IPS DF 6.9 (cell line): ENCODE measurements around the gene GYS1.
"Not testable (repeated sequence)": the region's sequence is repeated elsewhere in the genome, so short reads cannot be mapped to it uniquely, and the experiment has no call there.

Experiments used
- DNase-seq: peaks from one replicate; pipeline ENCODE4 v3.0.0-alpha.2; 2013; ENCODE audit warnings: low read depth, low spot score
- H3K27ac ChIP-seq: one replicate; pipeline ENCODE4 v1.5.1; 2013; ENCODE audit warnings: low read length, control low read depth
- H3K27me3 ChIP-seq: 2 replicates; pipeline ENCODE4 v1.6.1; 2013; ENCODE audit warnings: mild to moderate bottlenecking, low read length; ENCODE audit not compliant: control insufficient read depth, insufficient read depth
- H3K36me3 ChIP-seq: 2 replicates; pipeline ENCODE4 v1.6.1; 2013; ENCODE audit warnings: low read length; ENCODE audit not compliant: control insufficient read depth, insufficient read depth
- H3K4me1 ChIP-seq: 2 replicates; pipeline ENCODE4 v1.6.1; 2013; ENCODE audit warnings: low read length; ENCODE audit not compliant: control insufficient read depth, insufficient read depth
- H3K4me3 ChIP-seq: 2 replicates; pipeline ENCODE4 v1.5.1; 2013; ENCODE audit warnings: mild to moderate bottlenecking, low read length
- H3K9me3 ChIP-seq: 2 replicates; pipeline ENCODE4 v1.6.1; 2013; ENCODE audit warnings: low read length, inconsistent platforms; ENCODE audit not compliant: control insufficient read depth, insufficient read depth
- WGBS: extraction: QIAGEN DNeasy Blood & Tissue Kit; methylation state at CpG from one replicate; pipeline ENCODE4 v1.1.7; 2013; ENCODE audit warnings: mixed read lengths, missing lambda C conversion rate; ENCODE audit not compliant: insufficient read length, insufficient coverage; 5-methylcytosine and 5-hydroxymethylcytosine counted together

Gene GYS1

DNA sequence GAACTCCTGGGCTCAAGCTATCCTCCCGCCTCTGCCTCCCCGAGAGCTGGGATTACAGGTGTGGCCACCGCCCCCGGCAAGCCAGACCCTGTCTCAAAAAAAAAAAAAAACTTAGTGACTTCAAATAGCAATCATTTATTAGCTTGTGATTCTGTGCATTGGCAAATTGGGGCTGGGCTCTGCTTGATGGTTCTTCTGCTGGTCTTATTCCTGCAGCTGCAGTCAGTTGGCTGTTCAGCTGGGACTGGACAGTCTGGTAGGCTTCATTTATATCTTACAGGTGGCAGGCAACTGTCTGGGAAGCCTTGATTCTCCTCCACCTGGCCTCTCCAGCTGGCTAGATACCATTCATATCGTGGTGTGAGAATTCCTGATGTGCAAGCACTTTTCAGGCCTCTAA lies 52.2 kb downstream of the GYS1 start:
- no peak for DNase-seq
- Histone ChIP-seq H3K27me3 (no peaks in the 10 kb centered on the region), H3K4me3 (no peak overlapping the region), H3K27ac (no peak overlapping the region), H3K4me1 (no peaks in the 10 kb centered on the region), H3K9me3 (no peaks in the 10 kb centered on the region), H3K36me3 (no peaks in the 10 kb centered on the region)
- WGBS = no CpG with 5 or more reads among the region's 5 CpGs

DNA sequence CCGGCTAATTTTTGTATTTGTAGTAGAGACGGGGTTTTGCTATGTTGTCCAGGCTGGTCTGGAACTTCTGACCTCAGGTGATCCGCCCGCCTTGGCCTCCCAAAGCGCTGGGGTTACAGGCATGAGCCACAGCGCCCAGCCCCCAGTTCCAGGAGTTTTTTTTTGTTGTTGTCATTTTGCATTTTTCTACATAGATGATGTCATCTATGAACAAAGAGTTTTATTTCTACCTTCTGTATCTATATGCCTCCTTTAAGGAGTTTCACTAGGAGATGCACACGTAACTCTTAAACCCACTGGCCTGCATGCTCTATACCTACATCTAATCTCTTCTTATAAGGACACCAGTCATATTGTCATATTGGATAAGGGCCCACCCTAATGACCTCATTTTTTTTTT lies 54.9 kb downstream of the GYS1 start:
- no peaks in the 10 kb centered on the region for H3K36me3 ChIP-seq
- H3K4me1 ChIP-seq = no peaks in the 10 kb centered on the region
- no peak overlapping the region for H3K4me3 ChIP-seq
- H3K27me3 ChIP-seq = no peaks in the 10 kb centered on the region
- WGBS = no CpG with 5 or more reads among the region's 7 CpGs
- no peak overlapping the region for H3K27ac ChIP-seq
- no peaks in the 10 kb centered on the region for H3K9me3 ChIP-seq
- no peak for DNase-seq

GRCh38 chr19:48935864-48936263 lies 57.2 kb downstream of the GYS1 start:
- no peaks in the 10 kb centered on the region; the same call in 1 of the 2 replicates for H3K27me3 ChIP-seq
- DNase-seq = no peak
- WGBS = no CpG with 5 or more reads among the region's 25 CpGs
- no peak overlapping the region for H3K27ac ChIP-seq
- no peaks in the 10 kb centered on the region for H3K36me3 ChIP-seq
- H3K4me3 ChIP-seq = no peak overlapping the region
- no peaks in the 10 kb centered on the region for H3K9me3 ChIP-seq
- no peaks in the 10 kb centered on the region for H3K4me1 ChIP-seq

GRCh38 chr19:48934837-48935236 lies 58.3 kb downstream of the GYS1 start:
- no CpG with 5 or more reads among the region's 19 CpGs for whole genome bisulfite sequencing
- Histone ChIP-seq H3K4me1 (no peaks in the 10 kb centered on the region), H3K27me3 (no peaks in the 10 kb centered on the region; the same call in 1 of the 2 replicates), H3K36me3 (no peaks in the 10 kb centered on the region), H3K9me3 (no peaks in the 10 kb centered on the region), H3K4me3 (no peak overlapping the region), H3K27ac (no peak overlapping the region)
- no peak for DNase-seq

GRCh38 chr19:48933382-48933932 lies 59.7 kb downstream of the GYS1 start, which contains the start of gene DHDH:
DHDH (plus strand) TSS chr19:48933699; CDS start chr19:48933722, 23 bp downstream.
- Histone ChIP-seq H3K9me3 (no peaks in the 10 kb centered on the region), H3K27ac (no peak within 1 kb of the TSS), H3K4me3 (peak within 1 kb of the TSS; percentile 33; the same call in 1 of the 2 replicates), H3K36me3 (no peaks in the 10 kb centered on the region), H3K4me1 (no peaks in the 10 kb centered on the region), H3K27me3 (no peaks in the 10 kb centered on the region; the same call in 1 of the 2 replicates)
- peak; percentile 97 for DNase-seq
- no CpG with 5 or more reads among the region's 43 CpGs for WGBS

- no peaks in the 10 kb centered on the region for H3K9me3 ChIP-seq
- no peaks in the 10 kb centered on the region for H3K36me3 ChIP-seq
- H3K4me3 ChIP-seq = no peak overlapping the region
- H3K4me1 ChIP-seq = no peaks in the 10 kb centered on the region
- H3K27ac ChIP-seq = no peak overlapping the region
- no CpG with 5 or more reads among the region's 15 CpGs for WGBS
- no peak for DNase-seq
- no peaks in the 10 kb centered on the region; the same call in 1 of the 2 replicates for H3K27me3 ChIP-seq
Observed at GRCh38 chr19:48928164-48929025, 64.7 kb downstream of the GYS1 start.

DNA sequence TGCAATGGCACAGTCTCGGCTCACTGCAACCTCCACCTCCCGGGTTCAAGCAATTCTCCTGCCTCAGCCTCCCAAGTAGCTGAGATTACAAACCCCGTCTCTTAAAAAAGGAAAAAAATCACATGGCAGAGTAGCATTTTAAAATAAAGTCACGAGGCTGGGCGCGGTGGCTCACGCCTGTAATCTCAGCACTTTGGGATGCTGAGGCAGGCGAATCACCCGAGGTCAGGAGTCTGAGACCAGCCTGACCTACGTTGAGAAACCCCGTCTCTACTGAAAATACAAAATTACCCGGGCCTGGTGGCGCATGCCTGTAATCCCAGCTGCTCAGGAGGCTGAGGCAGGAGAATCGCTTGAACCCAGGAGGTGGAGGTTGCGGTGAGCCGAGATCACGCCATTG lies 65.4 kb downstream of the GYS1 start:
- not testable (repeated sequence) for DNase-seq, H3K36me3 ChIP-seq, H3K27ac ChIP-seq, H3K27me3 ChIP-seq, H3K4me1 ChIP-seq, H3K9me3 ChIP-seq, H3K4me3 ChIP-seq
- WGBS = no CpG with 5 or more reads among the region's 17 CpGs

- DNase-seq = no peak
- Histone ChIP-seq H3K36me3 (peaks cover 10% of the 10 kb centered on the region), H3K9me3 (no peaks in the 10 kb centered on the region), H3K4me1 (no peaks in the 10 kb centered on the region), H3K27me3 (no peaks in the 10 kb centered on the region), H3K4me3 (no peak overlapping the region), H3K27ac (no peak overlapping the region)
- no CpG with 5 or more reads among the region's 10 CpGs for WGBS
Observed at GRCh38 chr19:48926909-48927308, 66.2 kb downstream of the GYS1 start.

DNA sequence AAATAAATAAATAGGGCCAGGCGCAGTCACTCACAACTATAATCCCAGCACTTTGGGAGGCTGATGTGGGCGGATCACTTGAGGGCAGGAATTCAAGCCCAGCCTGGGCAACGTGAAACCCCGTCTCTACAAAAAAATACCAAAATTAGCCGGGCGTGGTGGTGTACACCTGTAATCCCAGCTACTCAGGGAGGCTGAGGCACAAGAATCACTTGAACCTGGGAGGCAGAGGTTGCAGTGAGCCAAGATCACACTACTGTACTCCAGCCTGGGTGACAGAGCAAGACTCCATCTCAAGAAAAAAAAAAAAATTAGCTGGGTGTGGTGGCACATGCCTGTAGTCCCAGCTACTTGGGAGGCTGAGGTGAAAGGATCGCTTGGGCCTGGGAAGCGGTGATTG lies 67.2 kb downstream of the GYS1 start:
- H3K36me3 ChIP-seq = peaks cover 18% of the 10 kb centered on the region
- WGBS = no CpG with 5 or more reads among the region's 8 CpGs
- not testable (repeated sequence) for H3K27me3 ChIP-seq, H3K4me1 ChIP-seq, DNase-seq, H3K27ac ChIP-seq, H3K4me3 ChIP-seq, H3K9me3 ChIP-seq

DNA sequence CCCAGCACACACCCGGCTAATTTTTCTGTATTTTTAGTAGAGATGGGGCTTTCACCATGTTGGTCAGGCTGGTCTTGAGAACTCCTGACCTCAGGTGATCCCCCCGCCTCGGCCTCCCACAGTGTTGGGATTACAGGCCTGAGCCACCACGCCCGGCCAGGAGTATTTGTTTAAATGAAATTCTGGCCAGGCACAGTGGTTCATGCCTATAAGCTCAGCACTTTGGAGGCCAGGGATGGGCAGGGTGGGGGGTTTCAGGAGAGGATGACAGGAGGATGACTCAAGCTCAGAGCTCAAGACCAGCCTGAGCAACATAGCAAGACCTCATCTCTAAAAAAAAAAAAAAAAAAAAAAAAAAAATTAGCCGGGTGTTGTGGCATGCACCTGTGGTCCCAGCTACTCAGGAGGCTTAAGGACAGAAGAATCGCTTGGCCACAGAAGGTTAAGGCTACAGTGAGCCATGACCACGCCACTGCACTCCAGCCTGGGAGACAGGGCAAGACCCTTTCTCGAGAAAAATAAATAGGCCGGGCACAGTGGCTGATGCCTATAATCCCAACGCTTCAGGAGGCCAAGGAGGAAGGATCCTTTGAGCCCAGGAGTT lies 67.8 kb downstream of the GYS1 start:
- Histone ChIP-seq H3K4me1 (no peaks in the 10 kb centered on the region), H3K4me3 (no peak overlapping the region), H3K27ac (no peak overlapping the region), H3K9me3 (no peaks in the 10 kb centered on the region), H3K27me3 (no peaks in the 10 kb centered on the region), H3K36me3 (peaks cover 20% of the 10 kb centered on the region)
- WGBS = no CpG with 5 or more reads among the region's 11 CpGs
- no peak for DNase-seq
